ENCODE data around the gene NAA10. TPM values are rescaled to one million over a fixed set of nuclear protein-coding genes. Genes with fewer than 3 reads are reported as not detected.

The NAA10 gene
- total and polyA plus RNA-seq, 7 experiments from 2014 or later, result 37.6 to 79.7 (median 55.4) TPM

- DNase-seq, result no peak
- no peaks in the 10 kb centered on the region for H3K9me3 ChIP-seq (ENCODE audit: control insufficient read depth in 2 of 3, low read length in 3 of 3)
- H3K4me3 Mint-ChIP-seq, result peak overlapping the region; percentile 40 to 81 (median 68)
- peaks cover 0 to 37% (median 17%) of the 10 kb centered on the region in 7 donors for H3K4me1 Mint-ChIP-seq
- peaks cover 0 to 16% (median 0%) of the 10 kb centered on the region in 3 experiments for H3K36me3 ChIP-seq (ENCODE audit: control insufficient read depth in 2 of 3, insufficient read depth in 3 of 3, low read length in 3 of 3)
- H3K4me1 ChIP-seq (ENCODE audit: control insufficient read depth in 2 of 2, insufficient read depth in 2 of 2, low read length in 2 of 2), result no peaks in the 10 kb centered on the region
- H3K27me3 Mint-ChIP-seq, result no peaks in the 10 kb centered on the region
- intact Hi-C loops (cut with micrococcal nuclease), result loop anchor here (1.0 kb wide), 2 partner anchors 9 to 12 kb away; partner anchors contain the start of gene ARHGAP4 (in 1 of the 2)
- H3K36me3 Mint-ChIP-seq, result peaks cover 0 to 5% (median 0%) of the 10 kb centered on the region in 5 donors
- ChIA-PET CTCF (interaction anchor here (1.1 to 1.2 kb wide), 2 partner anchors 10 to 17 kb away, joined by 3 to 5 read pairs; no protein-coding TSS in a partner anchor), POLR2A (interaction anchor here (1.0 to 21.0 kb wide), 3 partner anchors 8 to 136 kb away, joined by 3 to 384 read pairs (median 384); partner anchors contain the start of genes ARHGAP4, NAA10 and RENBP)
- ATAC-seq, result no peak
- H3K27me3 ChIP-seq (ENCODE audit: control insufficient read depth in 2 of 2, insufficient read depth in 2 of 2, low read length in 2 of 2), result no peaks in the 10 kb centered on the region
- no peak overlapping the region for H3K4me3 ChIP-seq (ENCODE audit: low read length)
- no peaks in the 10 kb centered on the region for H3K9me3 Mint-ChIP-seq
- H3K27ac Mint-ChIP-seq, result peak overlapping the region in 6 of 9 donors; percentile 21 to 83 (median 59)
- H3K27ac ChIP-seq (ENCODE audit: low read depth, low read length), result peak overlapping the region; percentile 41
These were observed 552 bp upstream of the NAA10 start for GRCh38 chrX:153935326-153935851.

- peaks cover 0 to 15% (median 0%) of the 10 kb centered on the region in 3 experiments for H3K36me3 ChIP-seq (ENCODE audit: control insufficient read depth in 2 of 3, insufficient read depth in 3 of 3, low read length in 3 of 3)
- Mint-ChIP-seq H3K4me3 (peak overlapping the region; percentile 80 to 90 (median 87)), H3K4me1 (peaks cover 0 to 37% (median 18%) of the 10 kb centered on the region in 7 donors), H3K27ac (peak overlapping the region; percentile 62 to 90 (median 83)), H3K36me3 (peaks cover 0 to 4% (median 0%) of the 10 kb centered on the region in 5 donors), H3K9me3 (no peaks in the 10 kb centered on the region), H3K27me3 (no peaks in the 10 kb centered on the region)
- H3K9me3 ChIP-seq (ENCODE audit: control insufficient read depth in 2 of 3, low read length in 3 of 3), result no peaks in the 10 kb centered on the region
- DNase-seq (no peak), ATAC-seq (peak; percentile 21)
- peak overlapping the region; percentile 39 for H3K4me3 ChIP-seq (ENCODE audit: low read length)
- H3K4me1 ChIP-seq (ENCODE audit: control insufficient read depth in 2 of 2, insufficient read depth in 2 of 2, low read length in 2 of 2), result peaks cover 2 to 4% of the 10 kb centered on the region in 2 donors
- peak overlapping the region; percentile 60 for H3K27ac ChIP-seq (ENCODE audit: low read depth, low read length)
- intact Hi-C loops (cut with micrococcal nuclease), result no loop called here
- POLR2A ChIA-PET, result interaction anchor here (17.4 to 21.0 kb wide), 2 partner anchors 7 to 9 kb away, joined by 384 read pairs; partner anchors contain the start of genes ARHGAP4, NAA10 and RENBP
- no peaks in the 10 kb centered on the region for H3K27me3 ChIP-seq (ENCODE audit: control insufficient read depth in 2 of 2, insufficient read depth in 2 of 2, low read length in 2 of 2)
- CTCF ChIA-PET, result interaction anchor here (1.1 to 2.0 kb wide), 2 partner anchors 11 to 13 kb away, joined by 3 to 8 read pairs; no protein-coding TSS in a partner anchor
These were observed 582 bp downstream of the NAA10 start for GRCh38 chrX:153934148-153934761.

GRCh38 chrX:153933748-153934147 lies 1.1 kb downstream of the NAA10 start:
- H3K9me3 Mint-ChIP-seq, result no peaks in the 10 kb centered on the region
- ChIA-PET POLR2A (interaction anchor here (0.7 to 21.0 kb wide), 3 partner anchors 7 to 34 kb away, joined by 3 to 384 read pairs (median 384); partner anchors contain the start of genes ARHGAP4, NAA10 and RENBP), CTCF (interaction anchor here (1.0 to 2.0 kb wide), 2 partner anchors 14 to 16 kb away, joined by 3 to 8 read pairs; no protein-coding TSS in a partner anchor)
- H3K36me3 Mint-ChIP-seq, result peaks cover 0 to 5% (median 0%) of the 10 kb centered on the region in 5 donors
- H3K9me3 ChIP-seq (ENCODE audit: control insufficient read depth in 2 of 3, low read length in 3 of 3), result no peaks in the 10 kb centered on the region
- H3K4me3 ChIP-seq (ENCODE audit: low read length), result peak overlapping the region; percentile 39
- peak overlapping the region; percentile 52 to 90 (median 83) for H3K27ac Mint-ChIP-seq
- intact Hi-C loops (cut with micrococcal nuclease), result no loop called here
- no peak for DNase-seq
- no peak for ATAC-seq
- peak overlapping the region; percentile 60 for H3K27ac ChIP-seq (ENCODE audit: low read depth, low read length)
- H3K27me3 ChIP-seq (ENCODE audit: control insufficient read depth in 2 of 2, insufficient read depth in 2 of 2, low read length in 2 of 2), result no peaks in the 10 kb centered on the region
- peaks cover 6 to 8% of the 10 kb centered on the region in 2 donors for H3K4me1 ChIP-seq (ENCODE audit: control insufficient read depth in 2 of 2, insufficient read depth in 2 of 2, low read length in 2 of 2)
- peaks cover 0 to 15% (median 0%) of the 10 kb centered on the region in 3 experiments for H3K36me3 ChIP-seq (ENCODE audit: control insufficient read depth in 2 of 3, insufficient read depth in 3 of 3, low read length in 3 of 3)
- no peaks in the 10 kb centered on the region for H3K27me3 Mint-ChIP-seq
- peaks cover 0 to 42% (median 22%) of the 10 kb centered on the region in 7 donors for H3K4me1 Mint-ChIP-seq
- H3K4me3 Mint-ChIP-seq, result peak overlapping the region; percentile 80 to 90 (median 87)

GRCh38 chrX:153932220-153932915 lies 2.5 kb downstream of the NAA10 start:
- ChIA-PET POLR2A (interaction anchor here (17.4 kb wide), 1 partner anchor 11 kb away, joined by 384 read pairs; the partner anchor contains the start of genes NAA10 and RENBP), CTCF (interaction anchor here (2.0 kb wide), 1 partner anchor 15 kb away, joined by 8 read pairs; no protein-coding TSS in a partner anchor)
- Mint-ChIP-seq H3K27me3 (no peaks in the 10 kb centered on the region), H3K27ac (peak overlapping the region in 2 of 9 donors; percentile 6 to 62), H3K4me3 (peak overlapping the region in 1 of 10 donors; percentile 41), H3K36me3 (peaks cover 0 to 7% (median 0%) of the 10 kb centered on the region in 5 donors), H3K9me3 (no peaks in the 10 kb centered on the region), H3K4me1 (peaks cover 0 to 46% (median 20%) of the 10 kb centered on the region in 7 donors)
- Histone ChIP-seq H3K4me1 (ENCODE audit: control insufficient read depth in 2 of 2, insufficient read depth in 2 of 2, low read length in 2 of 2) (peaks cover 8 to 10% of the 10 kb centered on the region in 2 donors), H3K4me3 (ENCODE audit: low read length) (no peak overlapping the region), H3K27me3 (ENCODE audit: control insufficient read depth in 2 of 2, insufficient read depth in 2 of 2, low read length in 2 of 2) (no peaks in the 10 kb centered on the region), H3K36me3 (ENCODE audit: control insufficient read depth in 2 of 3, insufficient read depth in 3 of 3, low read length in 3 of 3) (peaks cover 0 to 15% (median 0%) of the 10 kb centered on the region in 3 experiments), H3K27ac (ENCODE audit: low read depth, low read length) (no peak overlapping the region), H3K9me3 (ENCODE audit: control insufficient read depth in 2 of 3, low read length in 3 of 3) (no peaks in the 10 kb centered on the region)
- intact Hi-C loops (cut with micrococcal nuclease), result no loop called here
- DNase-seq, result no peak
- ATAC-seq, result no peak

GRCh38 chrX:153931748-153932147 lies 3.1 kb downstream of the NAA10 start:
- Histone ChIP-seq H3K27ac (ENCODE audit: low read depth, low read length) (no peak overlapping the region), H3K4me1 (ENCODE audit: control insufficient read depth in 2 of 2, insufficient read depth in 2 of 2, low read length in 2 of 2) (peaks cover 8 to 14% of the 10 kb centered on the region in 2 donors), H3K27me3 (ENCODE audit: control insufficient read depth in 2 of 2, insufficient read depth in 2 of 2, low read length in 2 of 2) (no peaks in the 10 kb centered on the region), H3K9me3 (ENCODE audit: control insufficient read depth in 2 of 3, low read length in 3 of 3) (no peaks in the 10 kb centered on the region), H3K4me3 (ENCODE audit: low read length) (no peak overlapping the region), H3K36me3 (ENCODE audit: control insufficient read depth in 2 of 3, insufficient read depth in 3 of 3, low read length in 3 of 3) (peaks cover 0 to 15% (median 0%) of the 10 kb centered on the region in 3 experiments)
- ATAC-seq (no peak), DNase-seq (no peak)
- CTCF ChIA-PET, result interaction anchor here (13.2 kb wide), 1 partner anchor 17 kb away, joined by 168 read pairs; the partner anchor contains the start of gene RENBP
- Mint-ChIP-seq H3K27ac (peak overlapping the region in 7 of 9 donors; percentile 35 to 76 (median 72)), H3K4me3 (peak overlapping the region in 1 of 10 donors; percentile 5), H3K4me1 (peaks cover 0 to 52% (median 20%) of the 10 kb centered on the region in 7 donors), H3K36me3 (peaks cover 0 to 7% (median 0%) of the 10 kb centered on the region in 5 donors), H3K27me3 (no peaks in the 10 kb centered on the region), H3K9me3 (peaks cover 0 to 1% (median 0%) of the 10 kb centered on the region in 11 donors)
- intact Hi-C loops (cut with micrococcal nuclease), result no loop called here
- POLR2A ChIA-PET, result interaction anchor here (0.9 to 17.4 kb wide), 3 partner anchors 9 to 39 kb away, joined by 3 to 384 read pairs (median 5); partner anchors contain the start of genes HCFC1, NAA10 and RENBP

All from naive thymus-derived CD4-positive, alpha-beta T cell (primary cell).